ENCODE data around the gene ZFYVE21.

ZFYVE21 gene

GRCh38 chr14:103725001-103725682 is 9.5 kb downstream of the ZFYVE21 start:
- no peak for DNase-seq (ENCODE audit: low read depth in 1 of 2, low spot score in 1 of 2)
- Histone ChIP-seq H3K27me3 (ENCODE audit: insufficient read depth, poor library complexity, severe bottlenecking) (no peaks in the 10 kb centered on the region), H3K27ac (replicated peaks) (no peak overlapping the region), H3K4me3 (replicated peaks; ENCODE audit: insufficient read depth, low read length) (no peak overlapping the region)
- TF ChIP-seq POLR2AphosphoS5 (IDR thresholded peaks at IDR 0.05; ENCODE audit: low read depth) = no peak

- Histone ChIP-seq H3K4me3 (replicated peaks; ENCODE audit: insufficient read depth, low read length) (no peak overlapping the region), H3K27me3 (ENCODE audit: insufficient read depth, poor library complexity, severe bottlenecking) (no peaks in the 10 kb centered on the region), H3K27ac (replicated peaks) (no peak overlapping the region)
- TF ChIP-seq SPI1 (IDR thresholded peaks at IDR 0.05; ENCODE audit: borderline replicate concordance, low read depth) (no peak), REST (IDR thresholded peaks at IDR 0.05; ENCODE audit: insufficient replicate concordance, low read depth) (no peak), CTCF (IDR thresholded peaks at IDR 0.05; ENCODE audit: insufficient read depth, low read length) (no peak), POLR2AphosphoS5 (IDR thresholded peaks at IDR 0.05; ENCODE audit: low read depth) (no peak)
- no peak for DNase-seq (ENCODE audit: low read depth in 1 of 2, low spot score in 1 of 2)
Measured at GRCh38 chr14:103725739-103726395, 10.3 kb downstream of the ZFYVE21 start.

GRCh38 chr14:103726474-103726873 is 10.9 kb downstream of the ZFYVE21 start:
- TF ChIP-seq GABPA (IDR thresholded peaks at IDR 0.05; ENCODE audit: low read depth) (no peak), POLR2AphosphoS5 (IDR thresholded peaks at IDR 0.05; ENCODE audit: low read depth) (no peak), CTCF (IDR thresholded peaks at IDR 0.05; ENCODE audit: insufficient read depth, low read length) (no peak), SPI1 (IDR thresholded peaks at IDR 0.05; ENCODE audit: borderline replicate concordance, low read depth) (no peak)
- DNase-seq (ENCODE audit: low read depth in 1 of 2, low spot score in 1 of 2) = no peak
- H3K4me3 ChIP-seq (replicated peaks; ENCODE audit: insufficient read depth, low read length) = no peak overlapping the region
- no peak overlapping the region for H3K27ac ChIP-seq (replicated peaks)
- H3K27me3 ChIP-seq (ENCODE audit: insufficient read depth, poor library complexity, severe bottlenecking) = no peaks in the 10 kb centered on the region

- H3K4me3 ChIP-seq (replicated peaks; ENCODE audit: insufficient read depth, low read length) = no peak overlapping the region
- DNase-seq (ENCODE audit: low read depth in 1 of 2, low spot score in 1 of 2) = no peak
- TF ChIP-seq CTCF (IDR thresholded peaks at IDR 0.05; ENCODE audit: insufficient read depth, low read length) (no peak), SPI1 (IDR thresholded peaks at IDR 0.05; ENCODE audit: borderline replicate concordance, low read depth) (no peak), GABPA (IDR thresholded peaks at IDR 0.05; ENCODE audit: low read depth) (no peak), POLR2AphosphoS5 (IDR thresholded peaks at IDR 0.05; ENCODE audit: low read depth) (no peak), REST (IDR thresholded peaks at IDR 0.05; ENCODE audit: insufficient replicate concordance, low read depth) (no peak)
- no peak overlapping the region for H3K27ac ChIP-seq (replicated peaks)
- no peaks in the 10 kb centered on the region for H3K27me3 ChIP-seq (ENCODE audit: insufficient read depth, poor library complexity, severe bottlenecking)
Measured at GRCh38 chr14:103727313-103727980, 11.8 kb downstream of the ZFYVE21 start.

All from HL-60 (cell line).